HepG2 (cell line): ENCODE results near the gene MAP3K19. TPM values are rescaled to one million over a fixed set of nuclear protein-coding genes. Genes with fewer than 3 reads are reported as not detected.

ENCODE experiments used
- ETV6 ChIP-seq: sonication (generic); formaldehyde crosslinking; conservative IDR thresholded peaks from 2 replicates; pipeline ENCODE4 v1.4.0; 2020; ENCODE audit warnings: missing genetic modification reagents
- GATAD1 ChIP-seq: IDR thresholded peaks from 2 replicates; pipeline ENCODE4 v1.6.1; 2016; ENCODE audit warnings: missing genetic modification reagents, missing compliant biosample characterization
- ISX ChIP-seq: sonication (generic); formaldehyde crosslinking; conservative IDR thresholded peaks from 2 replicates; pipeline ENCODE4 v1.5.0; 2020; ENCODE audit warnings: missing genetic modification reagents
- KDM4B ChIP-seq: sonication (generic); formaldehyde crosslinking; IDR thresholded peaks from 2 replicates; pipeline ENCODE4 v1.4.0; 2020; ENCODE audit warnings: missing genetic modification reagents
- KDM6A ChIP-seq: IDR thresholded peaks from 2 replicates; pipeline ENCODE4 v1.6.1; 2016; ENCODE audit warnings: low read depth
- NFKBIZ ChIP-seq: IDR thresholded peaks from 2 replicates; pipeline ENCODE4 v1.6.1; 2018; ENCODE audit warnings: missing genetic modification reagents, missing compliant biosample characterization
- NONO ChIP-seq, 2 experiments: fragments of 450-650 bp in 1 of 2; sonication (generic) in 1 of 2; formaldehyde crosslinking in 1 of 2; IDR thresholded peaks in 1 of 2; conservative IDR thresholded peaks in 1 of 2; 2 replicates each; pipeline versions ENCODE4 v1.6.1 to v1.8.0; 2017 to 2022; ENCODE audit warnings: mild to moderate bottlenecking in 1 of 2, missing genetic modification reagents in 1 of 2, moderate library complexity in 1 of 2
- SCMH1 ChIP-seq: sonication (generic); formaldehyde crosslinking; IDR thresholded peaks from 2 replicates; pipeline ENCODE4 v1.9.0; 2021; ENCODE audit warnings: missing genetic modification reagents, mild to moderate bottlenecking, borderline replicate concordance
- SMAD1 ChIP-seq: sonication (generic); formaldehyde crosslinking; IDR thresholded peaks from 2 replicates; pipeline ENCODE4 v1.4.0; 2020; ENCODE audit warnings: missing genetic modification reagents, low read depth, mild to moderate bottlenecking, borderline replicate concordance
- TBX2 ChIP-seq: sonication (generic); formaldehyde crosslinking; IDR thresholded peaks from 2 replicates; pipeline ENCODE4 v1.5.0; 2020; ENCODE audit warnings: missing genetic modification reagents, mild to moderate bottlenecking, borderline replicate concordance
- ZNF264 ChIP-seq: sonication (generic); formaldehyde crosslinking; IDR thresholded peaks from 2 replicates; pipeline ENCODE4 v1.4.0; 2020; ENCODE audit warnings: missing genetic modification reagents
- ZNF563 ChIP-seq: sonication (generic); formaldehyde crosslinking; IDR thresholded peaks from 2 replicates; pipeline ENCODE4 v1.8.0; 2022; ENCODE audit warnings: mild to moderate bottlenecking, moderate library complexity, missing genetic modification reagents
- ZNF7 ChIP-seq: IDR thresholded peaks from 2 replicates; pipeline ENCODE4 v1.6.1; 2016; ENCODE audit warnings: missing biosample characterization, missing genetic modification reagents
- ZNF737 ChIP-seq: sonication (generic); formaldehyde crosslinking; IDR thresholded peaks from 2 replicates; pipeline ENCODE4 v1.5.0; 2020; ENCODE audit warnings: missing genetic modification reagents, mild to moderate bottlenecking, borderline replicate concordance
- polyA plus RNA-seq, 8 experiments: library from polyadenylated mRNA; depleted of rRNA in 3 of 8; stranded (reverse) in 7 of 8; unstranded in 1 of 8; fragments of >200 nt; fragmentation: Illumina TruSeq in 4 of 8; extraction: Trizol in 4 of 8; gene quantifications; 2 replicates each; pipeline versions ENCODE4 v1.2.1 to v1.2.3, GENCODE V29; 2011 to 2016; ENCODE audit warnings: low read depth in 4 of 8, missing spikeins in 1 of 8, mixed read lengths in 1 of 8; ENCODE audit not compliant: insufficient read depth in 1 of 8
- total RNA-seq, 5 experiments: library from RNA; depleted of rRNA; stranded (reverse); fragments of >200 nt; fragmentation: Illumina TruSeq; extraction: Trizol; gene quantifications; 2 replicates each; pipeline ENCODE4 v1.2.3, GENCODE V29; 2016; ENCODE audit warnings: low read depth in 1 of 5
- TF ChIP-seq, protein P1 (sequence below): IDR thresholded peaks from 2 replicates; pipeline ENCODE4 v1.6.1; 2018; ENCODE audit warnings: missing genetic modification reagents
- TF ChIP-seq, protein P2 (sequence below): sonication (generic); formaldehyde crosslinking; IDR thresholded peaks from 2 replicates; pipeline ENCODE4 v1.5.0; 2020; ENCODE audit warnings: mild to moderate bottlenecking, missing genetic modification reagents
- TF ChIP-seq, protein P3 (sequence below): sonication (generic); formaldehyde crosslinking; IDR thresholded peaks from 2 replicates; pipeline ENCODE4 v1.4.0; 2020; ENCODE audit warnings: missing genetic modification reagents
- TF ChIP-seq, protein P4 (sequence below): sonication (generic); formaldehyde crosslinking; IDR thresholded peaks from 2 replicates; pipeline ENCODE4 v1.8.0; 2022; ENCODE audit warnings: low read depth, missing genetic modification reagents
- TF ChIP-seq, protein P5 (sequence below): sonication (generic); formaldehyde crosslinking; IDR thresholded peaks from 2 replicates; pipeline ENCODE4 v1.9.0; 2021; ENCODE audit warnings: missing genetic modification reagents, borderline replicate concordance

MAP3K19 gene
- total and polyA plus RNA-seq, 2 of the 13 experiments (the other 11 are each of a cell fraction or from before 2014, with no cell fraction given): not detected

DNA sequence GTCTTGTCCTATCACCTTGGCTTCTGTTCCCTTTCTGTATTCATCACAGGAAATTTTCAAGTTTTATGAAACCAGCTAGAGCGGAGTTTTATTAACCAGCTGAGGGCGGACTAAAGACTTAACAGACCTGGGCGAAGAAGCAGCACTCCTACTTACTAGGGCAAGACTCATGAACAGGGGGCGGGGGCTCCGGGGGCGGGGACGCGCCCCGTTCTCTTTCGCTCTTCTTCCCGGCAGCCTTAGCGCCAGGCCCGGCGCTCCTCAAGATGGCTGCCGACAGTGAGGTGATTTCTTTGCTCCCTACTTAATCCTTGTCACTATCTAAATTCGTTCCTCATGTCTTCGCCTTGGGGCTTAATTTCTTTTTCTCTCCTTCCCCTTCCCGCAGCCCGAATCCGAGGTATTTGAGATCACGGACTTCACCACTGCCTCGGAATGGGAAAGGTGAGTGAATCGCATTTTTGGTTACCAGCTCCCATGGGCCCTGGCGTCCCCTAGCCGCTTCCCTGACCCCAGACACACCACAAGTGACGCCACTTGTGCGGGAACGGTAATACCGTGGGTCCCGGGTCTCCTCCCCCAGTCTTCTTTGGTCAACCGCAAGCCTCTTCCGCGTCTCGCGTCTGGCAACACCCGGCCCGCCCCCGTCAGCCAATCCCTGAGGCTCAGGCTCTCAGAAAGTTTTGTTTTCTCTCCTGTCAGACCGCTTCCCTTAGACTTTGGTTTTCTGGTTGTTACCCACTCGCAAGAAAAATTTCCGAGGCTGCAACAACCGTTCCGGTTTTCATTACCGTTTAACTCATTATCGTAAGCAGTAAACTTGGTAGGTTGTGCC lies 5.0 kb upstream of the MAP3K19 start, which contains the start of gene RAB3GAP1 (continued):
- TF ChIP-seq SCMH1 (CRISPR knock-in tag): no peak
- TF ChIP-seq ETV6 (CRISPR knock-in tag): no peak
- TF ChIP-seq, protein P1, sequence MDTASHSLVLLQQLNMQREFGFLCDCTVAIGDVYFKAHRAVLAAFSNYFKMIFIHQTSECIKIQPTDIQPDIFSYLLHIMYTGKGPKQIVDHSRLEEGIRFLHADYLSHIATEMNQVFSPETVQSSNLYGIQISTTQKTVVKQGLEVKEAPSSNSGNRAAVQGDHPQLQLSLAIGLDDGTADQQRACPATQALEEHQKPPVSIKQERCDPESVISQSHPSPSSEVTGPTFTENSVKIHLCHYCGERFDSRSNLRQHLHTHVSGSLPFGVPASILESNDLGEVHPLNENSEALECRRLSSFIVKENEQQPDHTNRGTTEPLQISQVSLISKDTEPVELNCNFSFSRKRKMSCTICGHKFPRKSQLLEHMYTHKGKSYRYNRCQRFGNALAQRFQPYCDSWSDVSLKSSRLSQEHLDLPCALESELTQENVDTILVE (CRISPR knock-in tag): 0 out of 2 replicates have a peak, but pooled peaks have one; percentile 17
- TF ChIP-seq, protein P2, sequence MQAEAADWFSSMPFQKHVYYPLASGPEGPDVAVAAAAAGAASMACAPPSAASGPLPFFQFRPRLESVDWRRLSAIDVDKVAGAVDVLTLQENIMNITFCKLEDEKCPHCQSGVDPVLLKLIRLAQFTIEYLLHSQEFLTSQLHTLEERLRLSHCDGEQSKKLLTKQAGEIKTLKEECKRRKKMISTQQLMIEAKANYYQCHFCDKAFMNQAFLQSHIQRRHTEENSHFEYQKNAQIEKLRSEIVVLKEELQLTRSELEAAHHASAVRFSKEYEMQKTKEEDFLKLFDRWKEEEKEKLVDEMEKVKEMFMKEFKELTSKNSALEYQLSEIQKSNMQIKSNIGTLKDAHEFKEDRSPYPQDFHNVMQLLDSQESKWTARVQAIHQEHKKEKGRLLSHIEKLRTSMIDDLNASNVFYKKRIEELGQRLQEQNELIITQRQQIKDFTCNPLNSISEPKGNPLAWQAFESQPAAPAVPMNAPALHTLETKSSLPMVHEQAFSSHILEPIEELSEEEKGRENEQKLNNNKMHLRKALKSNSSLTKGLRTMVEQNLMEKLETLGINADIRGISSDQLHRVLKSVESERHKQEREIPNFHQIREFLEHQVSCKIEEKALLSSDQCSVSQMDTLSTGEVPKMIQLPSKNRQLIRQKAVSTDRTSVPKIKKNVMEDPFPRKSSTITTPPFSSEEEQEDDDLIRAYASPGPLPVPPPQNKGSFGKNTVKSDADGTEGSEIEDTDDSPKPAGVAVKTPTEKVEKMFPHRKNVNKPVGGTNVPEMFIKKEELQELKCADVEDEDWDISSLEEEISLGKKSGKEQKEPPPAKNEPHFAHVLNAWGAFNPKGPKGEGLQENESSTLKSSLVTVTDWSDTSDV (CRISPR knock-in tag): no peak
- peak; percentile 62; the same call in 1 of the 2 replicates for TF ChIP-seq ZNF563 (CRISPR knock-in tag)
- no peak for TF ChIP-seq KDM6A (CRISPR knock-in tag)
- no peak for TF ChIP-seq ZNF264 (CRISPR knock-in tag)
- TF ChIP-seq, protein P3, sequence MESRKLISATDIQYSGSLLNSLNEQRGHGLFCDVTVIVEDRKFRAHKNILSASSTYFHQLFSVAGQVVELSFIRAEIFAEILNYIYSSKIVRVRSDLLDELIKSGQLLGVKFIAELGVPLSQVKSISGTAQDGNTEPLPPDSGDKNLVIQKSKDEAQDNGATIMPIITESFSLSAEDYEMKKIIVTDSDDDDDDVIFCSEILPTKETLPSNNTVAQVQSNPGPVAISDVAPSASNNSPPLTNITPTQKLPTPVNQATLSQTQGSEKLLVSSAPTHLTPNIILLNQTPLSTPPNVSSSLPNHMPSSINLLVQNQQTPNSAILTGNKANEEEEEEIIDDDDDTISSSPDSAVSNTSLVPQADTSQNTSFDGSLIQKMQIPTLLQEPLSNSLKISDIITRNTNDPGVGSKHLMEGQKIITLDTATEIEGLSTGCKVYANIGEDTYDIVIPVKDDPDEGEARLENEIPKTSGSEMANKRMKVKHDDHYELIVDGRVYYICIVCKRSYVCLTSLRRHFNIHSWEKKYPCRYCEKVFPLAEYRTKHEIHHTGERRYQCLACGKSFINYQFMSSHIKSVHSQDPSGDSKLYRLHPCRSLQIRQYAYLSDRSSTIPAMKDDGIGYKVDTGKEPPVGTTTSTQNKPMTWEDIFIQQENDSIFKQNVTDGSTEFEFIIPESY (CRISPR knock-in tag): no peak
- TF ChIP-seq, protein P4, sequence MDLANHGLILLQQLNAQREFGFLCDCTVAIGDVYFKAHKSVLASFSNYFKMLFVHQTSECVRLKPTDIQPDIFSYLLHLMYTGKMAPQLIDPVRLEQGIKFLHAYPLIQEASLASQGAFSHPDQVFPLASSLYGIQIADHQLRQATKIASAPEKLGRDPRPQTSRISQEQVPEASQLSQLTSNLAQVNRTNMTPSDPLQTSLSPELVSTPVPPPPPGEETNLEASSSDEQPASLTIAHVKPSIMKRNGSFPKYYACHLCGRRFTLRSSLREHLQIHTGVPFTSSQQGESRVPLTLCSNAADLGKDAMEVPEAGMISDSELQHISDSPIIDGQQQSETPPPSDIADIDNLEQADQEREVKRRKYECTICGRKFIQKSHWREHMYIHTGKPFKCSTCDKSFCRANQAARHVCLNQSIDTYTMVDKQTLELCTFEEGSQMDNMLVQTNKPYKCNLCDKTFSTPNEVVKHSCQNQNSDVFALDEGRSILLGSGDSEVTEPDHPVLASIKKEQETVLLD (CRISPR knock-in tag): peak; percentile 37; the same call in 1 of the 2 replicates
- no peak for TF ChIP-seq ZNF7 (CRISPR knock-in tag)
- TF ChIP-seq ZNF737 (CRISPR knock-in tag): no peak
- TF ChIP-seq TBX2 (CRISPR knock-in tag): peak; percentile 68; the same call in 1 of the 2 replicates
- no peak for TF ChIP-seq NFKBIZ (CRISPR knock-in tag)
- peak; percentile 85 for TF ChIP-seq GATAD1 (CRISPR knock-in tag)
- no peak for TF ChIP-seq KDM4B (CRISPR knock-in tag)
- TF ChIP-seq, protein P5, sequence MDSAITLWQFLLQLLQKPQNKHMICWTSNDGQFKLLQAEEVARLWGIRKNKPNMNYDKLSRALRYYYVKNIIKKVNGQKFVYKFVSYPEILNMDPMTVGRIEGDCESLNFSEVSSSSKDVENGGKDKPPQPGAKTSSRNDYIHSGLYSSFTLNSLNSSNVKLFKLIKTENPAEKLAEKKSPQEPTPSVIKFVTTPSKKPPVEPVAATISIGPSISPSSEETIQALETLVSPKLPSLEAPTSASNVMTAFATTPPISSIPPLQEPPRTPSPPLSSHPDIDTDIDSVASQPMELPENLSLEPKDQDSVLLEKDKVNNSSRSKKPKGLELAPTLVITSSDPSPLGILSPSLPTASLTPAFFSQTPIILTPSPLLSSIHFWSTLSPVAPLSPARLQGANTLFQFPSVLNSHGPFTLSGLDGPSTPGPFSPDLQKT (CRISPR knock-in tag): no peak
- 0 out of 2 replicates have a peak, but pooled peaks have one; percentile 32 for TF ChIP-seq SMAD1 (CRISPR knock-in tag)
- no peak for TF ChIP-seq NONO (IDR thresholded peaks at IDR 0.05)
- peak; percentile 82 for TF ChIP-seq NONO (CRISPR knock-in tag; conservative IDR thresholded peaks at IDR 0.05)
- no peak for TF ChIP-seq ISX (CRISPR knock-in tag)
